Fibroblast of peridontal ligament (primary cell): ENCODE data around the gene SOD3.

Experiments used
- DNase-seq: peaks from one replicate; pipeline ENCODE4 v3.0.0-alpha.2; 2010; ENCODE audit errors: extremely low read depth

The SOD3 gene, protein sequence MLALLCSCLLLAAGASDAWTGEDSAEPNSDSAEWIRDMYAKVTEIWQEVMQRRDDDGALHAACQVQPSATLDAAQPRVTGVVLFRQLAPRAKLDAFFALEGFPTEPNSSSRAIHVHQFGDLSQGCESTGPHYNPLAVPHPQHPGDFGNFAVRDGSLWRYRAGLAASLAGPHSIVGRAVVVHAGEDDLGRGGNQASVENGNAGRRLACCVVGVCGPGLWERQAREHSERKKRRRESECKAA

DNA sequence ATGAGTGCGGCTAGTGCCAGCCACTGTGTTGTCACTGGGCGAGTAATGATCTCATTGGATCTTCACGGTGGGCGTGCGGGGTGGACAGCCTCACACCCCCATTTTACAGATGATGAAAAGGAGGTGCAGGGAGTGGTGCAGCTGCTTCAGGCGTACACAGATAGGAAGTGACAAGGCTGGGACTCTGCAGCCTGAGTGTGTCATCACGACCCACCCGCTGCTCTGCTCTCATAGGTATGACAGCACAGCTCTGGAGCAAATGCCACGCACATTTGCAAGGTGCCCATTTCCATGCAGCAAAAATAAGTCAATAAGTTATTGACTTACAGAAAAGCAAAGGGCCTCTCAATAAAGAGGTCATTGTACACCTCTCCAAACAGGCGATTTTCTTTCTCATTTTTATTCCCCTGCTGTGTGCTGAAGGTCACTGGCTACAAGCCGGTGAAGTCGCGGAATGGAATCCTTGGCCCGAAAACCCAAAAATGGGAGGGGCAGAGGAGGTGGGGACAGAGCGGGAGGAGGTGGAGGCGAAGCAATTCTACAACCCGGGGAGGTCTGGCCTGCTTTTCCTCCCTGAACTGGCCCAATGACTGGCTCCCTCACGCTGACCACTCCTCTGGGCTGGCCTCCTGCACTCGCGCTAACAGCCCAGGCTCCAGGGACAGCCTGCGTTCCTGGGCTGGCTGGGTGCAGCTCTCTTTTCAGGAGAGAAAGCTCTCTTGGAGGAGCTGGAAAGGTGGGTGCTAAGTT is at the start of gene SOD3:
SOD3 (plus strand) TSS at position 658 of the 750 bp plus-strand sequence. CDS start 3,949 bp downstream, outside the sequence.
- DNase-seq = peak; percentile 89

DNA sequence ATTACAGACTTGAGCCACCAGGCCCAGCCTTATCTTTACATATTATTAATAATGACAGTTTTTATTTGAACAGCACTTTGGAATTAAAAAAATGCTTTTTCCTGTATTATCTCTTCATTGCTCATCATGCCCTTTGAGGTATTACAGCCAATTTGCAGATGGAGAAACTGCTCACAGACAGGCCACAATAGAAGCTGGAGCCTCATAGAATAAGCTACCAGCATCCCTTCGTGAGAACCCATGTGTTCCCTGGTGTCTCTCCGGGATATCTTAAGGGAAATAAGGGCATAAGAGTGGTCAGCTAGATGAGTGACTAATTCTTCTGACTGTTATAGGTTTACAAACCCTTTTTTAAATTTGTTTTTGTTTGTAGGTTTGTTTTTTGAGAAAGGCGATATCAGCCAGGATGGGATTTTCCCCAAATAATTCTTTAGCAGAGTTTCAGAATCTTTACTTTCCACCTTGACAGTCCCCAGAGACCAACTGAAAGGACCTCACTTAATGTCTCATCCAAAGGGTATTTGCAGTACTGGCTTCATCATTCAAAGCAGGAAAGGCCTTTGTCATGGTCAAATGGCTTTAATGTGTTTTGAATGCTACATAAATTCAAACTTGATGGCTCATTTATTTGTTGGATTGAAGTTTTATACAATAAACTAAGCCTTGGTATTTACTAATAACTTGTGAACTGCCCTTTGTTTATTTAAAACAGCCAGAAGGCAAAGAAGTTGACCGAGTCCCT is 48.0 kb upstream of the SOD3 start:
- no peak for DNase-seq

DNA sequence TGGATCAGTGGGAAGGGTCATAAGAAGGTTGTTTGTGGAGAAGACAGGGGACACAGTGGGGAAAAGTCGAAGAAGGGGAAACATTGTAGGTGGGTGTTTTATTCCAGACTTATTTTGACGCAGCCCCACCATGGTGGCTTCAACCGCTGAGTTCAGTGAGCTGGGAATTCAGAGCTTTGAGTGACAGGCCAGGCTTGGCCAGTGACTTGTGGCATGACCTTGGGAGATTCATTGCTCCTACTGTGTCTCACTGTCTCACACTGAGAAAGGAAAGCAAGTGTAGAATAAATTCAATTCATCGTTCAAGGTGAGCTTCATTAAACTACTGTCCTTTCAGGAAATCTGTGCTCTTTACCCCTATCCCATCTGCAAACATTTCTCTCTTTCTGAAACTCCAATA is 47.4 kb upstream of the SOD3 start:
- no peak for DNase-seq

DNA sequence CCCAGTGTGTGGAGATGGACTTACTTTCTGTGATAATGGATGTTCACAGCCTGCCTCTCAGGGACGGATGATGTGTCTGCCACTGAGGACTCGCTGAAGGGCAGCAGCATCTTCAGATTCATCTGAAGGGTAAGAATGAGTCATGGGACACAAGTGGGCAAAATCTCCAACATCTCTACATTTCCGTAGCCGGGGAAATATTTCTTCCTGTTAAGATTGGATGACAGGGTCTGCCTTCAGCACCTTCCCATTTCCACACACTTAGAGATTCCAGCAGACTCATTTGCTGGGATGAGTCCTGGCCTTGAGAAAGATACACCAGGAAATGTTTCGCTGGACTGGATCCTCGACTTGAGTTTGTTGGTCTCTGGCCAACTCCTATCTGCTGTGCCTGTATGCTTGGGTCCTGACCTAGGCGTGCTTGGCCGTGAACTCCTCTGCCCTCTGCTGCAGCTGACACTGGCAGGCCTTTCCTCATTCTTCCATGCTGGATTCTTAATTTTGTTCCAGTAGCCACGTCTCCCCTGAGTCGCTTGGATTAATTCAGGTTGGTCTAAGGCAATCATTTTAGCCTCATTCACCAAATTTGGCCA is 46.5 kb upstream of the SOD3 start:
- DNase-seq = no peak

DNA sequence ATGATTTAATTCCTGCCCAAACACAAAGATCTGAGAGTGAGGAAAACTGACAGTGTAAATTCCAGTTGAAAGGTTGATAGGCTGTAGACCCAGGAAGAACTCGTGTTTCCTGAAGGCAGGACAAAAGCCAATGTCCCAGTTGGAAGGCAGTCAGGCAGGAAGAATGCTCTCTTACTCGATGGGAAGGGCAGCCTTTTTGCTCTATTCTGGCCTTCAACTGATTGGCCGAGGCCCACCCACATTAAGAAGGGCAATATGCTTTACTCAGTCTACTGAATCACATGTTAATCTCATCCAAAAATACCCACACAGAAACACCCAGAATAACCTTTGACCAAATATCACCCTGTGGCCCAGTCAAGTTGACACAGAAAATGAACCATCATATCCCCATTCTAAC is 45.3 kb upstream of the SOD3 start:
- DNase-seq = no peak

DNA sequence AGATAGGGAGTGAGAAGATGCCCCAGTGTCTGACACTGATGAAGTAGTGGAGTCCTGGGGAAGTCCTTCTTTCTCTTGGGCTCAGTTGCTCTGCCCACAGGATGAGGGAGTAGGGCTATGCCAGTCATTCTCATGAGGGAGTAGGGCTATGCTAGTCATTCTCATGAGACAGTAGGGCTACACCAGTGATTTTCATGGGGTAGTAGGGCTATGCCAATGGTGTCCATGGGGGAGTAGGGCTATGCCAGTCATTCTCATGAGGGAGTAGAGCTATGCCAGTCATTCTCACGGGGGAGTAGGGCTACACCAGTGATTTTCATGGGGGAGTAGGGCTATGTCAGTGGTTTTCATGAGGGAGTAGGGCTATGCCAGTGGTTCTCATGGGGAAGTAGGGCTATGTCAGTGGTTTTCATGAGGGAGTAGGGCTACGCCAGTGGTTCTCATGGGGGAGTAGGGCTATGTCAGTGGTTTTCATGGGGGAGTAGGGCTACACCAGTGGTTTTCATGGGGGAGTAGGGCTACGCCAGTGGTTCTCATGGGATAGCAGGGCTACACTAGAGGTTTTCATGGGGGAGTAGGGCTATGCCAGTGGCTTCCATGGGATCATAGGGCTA is 43.3 kb upstream of the SOD3 start:
- DNase-seq = no peak

DNA sequence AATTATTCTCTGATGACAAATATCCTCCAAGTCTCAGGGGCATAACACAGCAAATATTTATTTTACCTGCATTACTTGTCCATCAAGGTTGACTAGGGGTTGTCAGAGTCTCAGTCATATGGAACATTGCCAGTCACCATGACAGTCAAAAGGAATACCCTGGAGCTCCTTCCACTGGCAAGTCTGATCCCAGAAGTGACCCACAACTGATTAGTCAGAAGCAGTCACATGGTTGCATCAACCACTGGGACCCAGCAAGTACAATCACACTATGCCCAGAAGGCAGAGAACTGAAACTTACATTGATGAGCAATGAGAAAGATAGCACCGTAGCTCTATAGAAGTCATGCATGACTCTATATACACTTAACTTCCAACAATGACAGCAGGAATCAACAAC is 41.9 kb upstream of the SOD3 start:
- DNase-seq = peak; percentile 41

DNA sequence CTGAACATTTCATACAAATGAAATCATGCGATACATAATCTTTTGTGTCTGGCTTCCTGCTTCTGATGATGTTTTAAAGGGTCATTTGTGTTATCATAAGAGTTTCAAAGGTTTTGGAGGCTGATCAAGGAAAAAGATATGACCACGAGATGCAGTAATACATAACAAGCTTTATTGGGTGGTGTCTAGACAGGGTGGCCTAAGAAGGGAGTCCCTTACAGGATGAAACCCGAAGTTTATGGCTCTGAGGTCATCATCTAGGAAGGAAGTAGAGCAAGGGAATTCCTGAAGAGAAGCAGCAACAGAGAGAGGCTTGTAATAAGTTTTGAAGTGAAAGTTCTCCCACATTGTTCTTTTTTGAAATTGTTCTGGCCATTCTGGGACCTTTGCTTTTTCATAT is 40.8 kb upstream of the SOD3 start:
- no peak for DNase-seq

DNA sequence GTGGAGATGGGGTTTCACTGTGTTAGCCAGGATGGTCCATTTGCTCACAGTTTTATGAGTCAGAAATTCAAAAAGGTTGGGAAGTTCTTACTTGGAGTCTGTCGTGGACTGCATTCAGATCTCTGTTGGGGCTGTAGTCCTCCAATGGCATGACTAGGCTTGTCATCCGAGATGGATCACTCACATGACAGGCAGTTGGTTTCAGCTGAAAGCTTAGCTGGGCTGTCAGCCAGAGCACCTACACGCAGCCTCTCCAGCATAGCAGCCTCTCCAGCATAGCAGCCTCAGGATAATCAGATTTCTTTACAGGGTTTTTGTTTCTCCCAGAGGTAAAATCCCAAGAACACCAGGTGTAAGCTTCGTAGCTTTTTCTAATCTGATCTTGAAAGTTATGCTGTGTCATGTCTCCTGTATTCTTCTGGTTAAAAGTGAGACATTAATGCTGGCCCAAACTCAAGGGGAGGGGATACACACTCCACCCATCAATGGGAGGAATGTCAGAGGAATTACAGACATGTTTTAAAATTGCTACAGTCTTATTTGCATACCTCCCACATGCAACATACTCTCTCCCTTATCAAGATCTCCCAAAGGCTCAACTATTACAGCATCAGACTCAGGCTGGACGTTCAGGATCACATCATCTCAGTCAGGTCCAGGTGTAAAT is 31.6 kb upstream of the SOD3 start:
- peak; percentile 78 for DNase-seq

DNA sequence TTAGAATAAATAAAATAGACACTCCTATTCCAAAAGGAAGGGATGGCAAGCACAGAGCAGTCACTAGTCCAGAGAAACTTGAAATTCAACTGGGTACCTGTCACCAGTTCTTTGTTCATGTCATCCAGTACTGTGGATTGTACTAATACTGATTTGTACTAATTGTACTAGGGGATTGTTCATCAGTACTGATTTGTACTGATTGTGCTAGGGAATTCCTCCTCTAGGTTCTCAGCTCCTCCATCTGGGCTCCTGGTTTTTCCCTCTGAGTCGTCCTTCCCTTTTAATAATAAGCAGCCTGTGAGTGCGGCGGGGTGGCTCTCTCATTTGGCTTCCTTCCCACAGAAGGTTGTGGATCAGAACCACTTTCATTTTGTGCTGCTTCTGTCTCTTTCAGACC is 31.0 kb upstream of the SOD3 start:
- peak; percentile 46 for DNase-seq

DNA sequence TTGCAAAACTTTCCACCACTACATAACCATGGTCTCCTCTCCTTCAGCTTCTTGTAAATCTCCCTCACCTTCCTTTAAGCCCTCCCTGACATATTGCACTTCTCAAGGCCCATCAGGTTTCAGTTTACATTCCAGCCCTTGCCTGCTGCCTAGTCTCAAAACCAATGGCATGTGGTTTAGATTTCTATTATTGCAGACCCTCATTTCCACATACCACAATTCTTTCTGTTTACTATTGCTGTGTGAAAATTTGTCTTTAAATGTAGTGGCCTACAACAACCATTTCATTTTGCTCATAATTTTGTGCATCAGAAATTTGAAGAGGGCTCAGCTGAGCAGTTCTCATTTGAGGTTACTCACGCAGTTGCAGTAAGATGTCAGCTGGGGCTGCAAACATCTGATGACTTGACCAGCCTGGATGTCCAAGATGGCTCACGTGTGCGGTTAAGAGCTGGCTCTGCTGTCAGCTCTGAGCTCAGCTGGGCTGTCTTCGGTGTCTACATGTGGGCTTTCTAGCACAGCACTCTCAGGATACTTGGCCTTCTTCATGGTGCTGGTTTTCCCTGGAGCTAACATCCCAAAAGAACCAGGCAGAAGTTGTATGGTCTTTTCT is 29.9 kb upstream of the SOD3 start:
- peak; percentile 94 for DNase-seq

DNA sequence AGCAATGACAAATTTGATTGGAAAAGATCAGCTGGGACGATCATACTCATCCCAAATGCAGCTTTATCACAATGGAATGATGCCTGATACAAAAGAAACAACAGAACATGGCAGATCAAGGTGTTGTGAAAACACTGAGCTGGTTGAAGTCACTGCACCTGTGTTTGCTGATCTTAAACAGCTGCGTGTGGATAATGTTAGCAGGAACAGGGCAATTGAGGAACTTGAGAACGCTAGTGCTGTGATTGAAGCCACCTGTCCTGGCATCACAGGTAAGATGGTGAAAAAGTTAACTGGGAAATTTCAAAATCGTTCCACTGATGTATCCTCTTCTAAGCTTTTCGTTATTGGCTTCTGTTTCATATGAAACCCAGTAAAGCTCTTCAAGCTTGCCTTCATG is 27.4 kb upstream of the SOD3 start:
- DNase-seq = no peak

DNA sequence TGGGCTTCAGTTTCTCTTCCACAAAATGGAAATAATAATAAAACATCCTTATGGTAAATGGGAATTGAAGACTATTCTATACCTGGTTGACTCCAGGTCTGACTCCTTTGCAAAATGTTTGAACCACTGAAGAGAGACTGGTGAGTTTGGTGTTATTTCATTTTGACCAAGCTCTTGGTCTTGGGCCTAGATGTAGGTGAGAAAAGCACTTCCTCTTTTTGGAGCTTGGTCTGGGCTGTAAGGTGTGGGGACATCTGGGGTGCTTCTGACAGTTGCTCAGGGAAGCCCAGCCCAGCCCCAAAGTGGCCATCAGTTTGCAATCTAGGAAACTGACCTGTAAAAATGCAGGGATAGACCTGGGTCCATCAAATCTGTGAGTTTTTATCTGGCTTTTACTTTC is 26.8 kb upstream of the SOD3 start:
- no peak for DNase-seq

DNA sequence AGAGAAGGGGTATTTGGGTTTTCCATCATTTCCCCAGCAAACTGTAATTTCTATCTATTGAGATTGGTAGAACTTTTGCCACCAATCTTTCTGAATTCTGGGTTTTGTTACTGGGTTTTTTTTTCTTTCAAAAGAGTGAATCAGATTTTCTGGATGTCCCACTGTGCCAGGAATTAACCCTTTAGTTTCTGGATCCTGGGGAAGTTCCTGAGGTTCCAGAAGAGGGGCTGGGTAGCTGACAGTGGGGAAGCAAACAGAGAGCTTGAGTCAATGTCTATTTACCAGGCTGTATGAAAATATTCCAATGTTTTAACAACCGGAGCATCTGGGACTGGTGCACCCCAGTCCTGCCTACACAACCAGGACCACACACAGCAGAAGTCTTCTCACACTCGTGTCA is 25.8 kb upstream of the SOD3 start:
- peak; percentile 17 for DNase-seq

DNA sequence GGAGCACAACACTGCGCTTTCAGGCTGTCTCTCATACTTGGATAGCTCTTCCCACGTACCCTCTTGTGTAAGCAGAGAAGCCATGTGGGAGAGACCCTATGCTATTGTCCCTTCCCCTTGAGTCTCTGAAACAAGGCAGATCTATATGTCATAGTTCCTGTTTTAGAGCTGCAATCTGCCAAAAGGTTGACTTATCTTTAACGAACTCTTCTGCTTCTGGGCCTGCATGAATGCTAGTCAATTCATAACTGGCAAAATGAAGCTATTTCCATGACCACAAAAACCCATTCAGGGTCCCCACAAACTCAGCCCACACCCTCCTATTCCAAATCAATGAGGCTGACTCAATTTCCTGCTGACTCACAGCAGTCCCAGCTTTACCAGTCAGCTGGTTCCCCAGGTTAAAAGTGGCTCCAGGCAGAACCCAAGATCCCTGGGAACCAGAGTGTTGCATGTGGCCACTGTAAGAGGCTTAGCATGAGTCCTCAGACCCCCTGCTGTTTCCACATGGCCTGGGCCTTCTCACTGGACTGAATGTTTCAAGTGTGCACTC is 25.3 kb upstream of the SOD3 start:
- peak; percentile 92 for DNase-seq

DNA sequence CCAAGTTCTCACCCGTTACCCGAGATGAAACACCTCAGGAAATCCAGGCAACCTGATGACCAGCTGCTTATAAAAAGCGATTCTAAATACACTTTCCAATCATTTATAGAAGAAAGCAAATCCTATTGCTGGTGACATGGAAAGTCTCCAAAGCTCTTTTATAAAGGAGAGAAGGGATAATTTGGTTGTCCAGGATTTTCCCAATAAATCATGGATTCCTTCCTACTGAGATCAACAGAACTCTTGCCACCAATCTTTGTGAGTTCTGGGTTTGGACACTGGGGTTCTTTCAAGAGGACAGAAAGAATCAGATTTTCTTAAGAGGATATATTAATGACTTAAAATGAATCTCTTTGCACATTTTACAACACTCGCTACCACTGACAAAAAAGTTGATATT is 24.7 kb upstream of the SOD3 start:
- peak; percentile 25 for DNase-seq

DNA sequence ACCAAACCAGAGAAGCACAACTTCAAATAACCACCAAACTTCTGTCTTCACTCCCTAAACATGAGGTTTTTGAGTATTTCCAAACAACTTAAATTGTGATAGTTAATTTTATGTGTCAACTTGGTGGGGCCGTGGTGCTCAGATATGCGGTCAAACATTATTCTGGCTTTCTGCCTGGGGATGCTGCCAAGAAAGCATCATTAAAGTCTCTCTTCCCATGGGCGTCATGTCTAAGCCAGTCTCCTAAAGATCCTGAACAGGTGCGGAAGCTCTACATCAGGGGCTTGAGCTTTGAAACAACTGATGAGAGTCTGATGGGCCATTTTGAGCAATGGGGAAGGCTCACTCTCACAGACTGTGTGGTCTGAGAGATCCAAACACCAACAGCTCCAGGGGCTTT is 24.1 kb upstream of the SOD3 start:
- peak; percentile 9 for DNase-seq

DNA sequence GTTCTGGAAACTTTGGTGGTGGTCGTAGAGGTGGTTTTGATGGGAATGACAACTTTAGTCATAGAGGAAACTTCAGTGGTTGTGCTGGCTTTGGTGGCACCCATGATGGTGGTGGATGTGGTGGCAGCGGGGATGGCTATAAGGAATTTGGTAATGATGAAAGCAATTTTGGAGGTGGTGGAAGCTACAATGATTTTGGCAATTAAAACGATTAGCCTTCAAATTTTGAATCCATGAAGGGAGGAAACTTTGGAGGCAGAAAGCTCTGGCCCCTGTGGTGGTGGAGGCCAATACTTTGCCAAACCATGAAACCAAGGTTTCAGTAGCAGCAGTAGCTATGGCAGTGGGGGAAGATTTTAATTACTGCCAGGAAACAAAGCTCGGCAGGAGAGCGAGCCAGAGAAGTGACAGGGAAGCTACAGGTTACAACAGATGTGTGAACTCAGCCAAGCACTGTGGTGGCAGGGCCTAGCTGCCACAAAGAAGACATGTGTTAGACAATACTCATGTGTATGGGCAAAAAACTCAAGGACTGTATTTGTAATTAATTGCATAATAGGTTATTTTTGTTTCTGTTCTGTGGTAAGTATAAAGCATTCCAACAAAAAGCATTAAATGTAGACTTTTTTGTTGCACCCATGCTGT is 23.2 kb upstream of the SOD3 start:
- no peak for DNase-seq

DNA sequence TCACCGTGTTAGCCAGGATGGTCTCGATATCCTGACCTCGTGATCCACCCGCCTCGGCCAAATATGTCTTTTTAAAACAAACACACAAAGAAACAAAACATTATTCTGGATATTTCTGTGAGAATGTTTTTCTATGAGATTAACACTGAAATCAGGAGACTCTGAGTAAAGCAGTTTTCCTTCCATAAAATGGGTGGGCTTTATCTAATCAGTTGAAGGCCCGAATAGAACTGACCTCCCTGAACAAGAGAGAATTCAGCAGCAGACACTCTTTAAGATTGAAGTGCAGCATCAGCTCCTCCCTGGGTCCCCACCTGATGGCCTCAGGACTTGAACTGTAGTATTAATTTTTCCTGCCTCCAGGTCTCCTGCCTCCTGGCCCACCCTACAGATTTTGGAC is 22.4 kb upstream of the SOD3 start:
- no peak for DNase-seq

DNA sequence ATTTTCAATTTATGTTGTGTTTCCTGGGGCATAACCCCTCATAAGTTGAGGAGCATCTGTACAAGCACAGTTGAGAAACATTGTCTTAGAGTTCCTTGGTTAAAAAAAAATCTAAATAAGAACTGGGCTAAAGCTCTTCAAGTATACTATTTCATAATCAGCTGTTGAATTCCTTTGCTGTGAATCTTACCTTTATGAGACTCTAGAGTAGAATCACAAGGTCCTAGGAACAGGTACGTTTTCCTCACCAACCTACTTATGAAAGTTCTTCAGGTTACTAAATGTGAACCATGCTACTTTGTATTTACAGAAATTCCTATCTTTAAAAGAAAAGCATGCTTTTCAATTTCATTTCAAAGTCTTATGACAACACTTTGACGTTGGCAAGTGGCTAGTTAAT is 20.9 kb upstream of the SOD3 start:
- peak; percentile 18 for DNase-seq
